ENCODE data around the gene TRIM52.
A peak's percentile ranks its signal among the peaks of the same experiment; 100 is the strongest.

TRIM52 gene

DNA sequence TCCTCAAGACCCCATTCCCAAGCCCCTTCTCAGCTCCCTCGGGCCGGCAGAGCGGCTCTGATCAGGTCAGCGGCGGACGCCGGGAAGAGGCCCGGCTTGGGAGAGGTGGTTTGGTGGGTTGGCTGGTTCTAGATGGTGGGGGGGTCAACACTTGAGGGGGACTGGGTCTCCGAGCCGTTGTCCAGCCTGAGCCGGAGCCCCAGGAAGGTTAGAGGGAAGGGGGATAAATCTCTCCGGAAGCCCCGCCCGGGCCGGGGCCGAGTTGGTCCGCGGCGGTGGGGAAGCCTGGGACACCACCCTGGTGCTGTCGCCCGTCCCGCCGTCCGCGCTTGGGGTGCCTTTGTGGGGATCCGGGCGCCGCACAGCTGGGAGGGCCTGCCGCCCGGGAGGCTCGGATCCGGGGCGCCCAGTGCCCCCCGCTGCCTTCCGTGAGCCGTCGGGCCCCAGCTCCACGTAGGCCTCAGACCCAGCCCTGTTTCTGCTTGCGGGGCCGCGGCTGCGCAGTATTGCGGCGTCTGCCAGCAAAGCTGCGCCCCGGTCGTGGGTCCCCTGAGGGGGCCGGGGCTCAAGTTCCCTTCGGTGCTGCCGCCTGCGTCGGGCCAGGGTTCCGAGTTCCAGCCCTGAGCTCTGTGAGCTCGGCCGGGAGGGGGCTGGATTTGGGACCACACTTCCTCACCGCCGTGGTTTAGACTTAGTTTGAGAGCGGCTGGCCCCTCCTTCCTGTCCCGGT, 542 bp upstream of the TRIM52 start:
- H3K9ac ChIP-seq (ENCODE audit: low read depth, low read length): peak overlapping the region; percentile 98
- peaks cover 15% of the 10 kb centered on the region; the same call in 1 of the 2 replicates for H4K20me1 ChIP-seq (ENCODE audit: insufficient read depth, low read length)
- H3K27ac ChIP-seq (ENCODE audit: low read length): peak overlapping the region; percentile 98
- H3K4me3 ChIP-seq (ENCODE audit: low read depth in 1 of 2, low read length in 2 of 2): peak overlapping the region; percentile 88 to 97
- DNase-seq (peak; percentile 83), ATAC-seq (ENCODE audit: insufficient read depth, low read depth) (peak; percentile 72)
- peaks cover 72% of the 10 kb centered on the region for H3K79me2 ChIP-seq (ENCODE audit: insufficient read depth, low read length)
- TF ChIP-seq, protein P1, sequence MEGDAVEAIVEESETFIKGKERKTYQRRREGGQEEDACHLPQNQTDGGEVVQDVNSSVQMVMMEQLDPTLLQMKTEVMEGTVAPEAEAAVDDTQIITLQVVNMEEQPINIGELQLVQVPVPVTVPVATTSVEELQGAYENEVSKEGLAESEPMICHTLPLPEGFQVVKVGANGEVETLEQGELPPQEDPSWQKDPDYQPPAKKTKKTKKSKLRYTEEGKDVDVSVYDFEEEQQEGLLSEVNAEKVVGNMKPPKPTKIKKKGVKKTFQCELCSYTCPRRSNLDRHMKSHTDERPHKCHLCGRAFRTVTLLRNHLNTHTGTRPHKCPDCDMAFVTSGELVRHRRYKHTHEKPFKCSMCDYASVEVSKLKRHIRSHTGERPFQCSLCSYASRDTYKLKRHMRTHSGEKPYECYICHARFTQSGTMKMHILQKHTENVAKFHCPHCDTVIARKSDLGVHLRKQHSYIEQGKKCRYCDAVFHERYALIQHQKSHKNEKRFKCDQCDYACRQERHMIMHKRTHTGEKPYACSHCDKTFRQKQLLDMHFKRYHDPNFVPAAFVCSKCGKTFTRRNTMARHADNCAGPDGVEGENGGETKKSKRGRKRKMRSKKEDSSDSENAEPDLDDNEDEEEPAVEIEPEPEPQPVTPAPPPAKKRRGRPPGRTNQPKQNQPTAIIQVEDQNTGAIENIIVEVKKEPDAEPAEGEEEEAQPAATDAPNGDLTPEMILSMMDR (IDR thresholded peaks at IDR 0.05; ENCODE audit: borderline replicate concordance, extremely low read depth, low read length, poor library complexity, severe bottlenecking): no peak
- TF ChIP-seq EZH2 (IDR thresholded peaks at IDR 0.05; ENCODE audit: borderline replicate concordance, low read depth, low read length, severe bottlenecking): no peak
- peak overlapping the region; percentile 95 for H3K4me2 ChIP-seq (ENCODE audit: insufficient read depth, low read length)
- no peaks in the 10 kb centered on the region for H3K9me3 ChIP-seq (ENCODE audit: insufficient read depth, low read length, severe bottlenecking)
- H3K27me3 ChIP-seq (ENCODE audit: insufficient read depth, low read length, poor library complexity): no peaks in the 10 kb centered on the region
- H3K4me1 ChIP-seq (ENCODE audit: insufficient read depth, low read length): peaks cover 51% of the 10 kb centered on the region
- H2AFZ ChIP-seq (ENCODE audit: low read depth, low read length): peak overlapping the region; percentile 79
- peaks cover 33% of the 10 kb centered on the region for H3K36me3 ChIP-seq (ENCODE audit: insufficient read depth, low read length)

DNA sequence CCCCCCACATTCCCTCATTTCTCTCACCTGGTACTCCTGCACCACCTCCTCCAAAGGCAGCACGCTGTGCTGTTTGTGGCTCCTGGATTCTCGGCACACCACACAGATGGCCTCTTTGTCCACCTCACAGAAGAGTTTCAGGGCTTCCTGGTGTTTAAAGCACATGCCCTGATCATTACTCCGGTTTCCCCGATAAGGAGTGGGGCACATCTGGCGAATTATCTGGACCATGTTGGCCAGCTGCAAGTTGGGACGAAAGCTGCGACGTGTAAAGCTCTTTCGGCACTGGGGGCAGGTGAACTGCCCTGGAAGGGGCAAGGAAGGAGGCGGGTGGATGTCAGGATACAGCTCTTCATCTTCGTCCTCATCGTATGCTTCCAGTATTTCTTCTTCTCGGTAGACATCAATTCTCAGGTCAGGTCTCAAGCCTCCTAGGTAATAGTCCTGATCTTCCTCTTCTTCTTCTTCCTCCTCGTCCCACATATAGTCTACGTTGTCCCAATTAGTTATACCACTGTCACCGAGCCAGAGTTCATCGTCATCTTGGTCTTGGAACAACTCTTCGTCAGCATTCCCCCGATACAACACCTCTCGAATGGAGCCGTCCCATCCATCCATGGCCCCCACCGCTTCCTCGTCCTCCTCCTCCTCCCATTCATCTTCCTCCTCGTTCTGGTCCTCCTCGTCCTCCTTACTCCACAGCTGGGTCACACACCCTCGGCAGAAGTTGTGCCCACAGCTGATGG, 796 bp downstream of the TRIM52 start:
- Histone ChIP-seq H3K79me2 (ENCODE audit: insufficient read depth, low read length) (peaks cover 85% of the 10 kb centered on the region), H3K36me3 (ENCODE audit: insufficient read depth, low read length) (peaks cover 42% of the 10 kb centered on the region), H3K9ac (ENCODE audit: low read depth, low read length) (peak overlapping the region; percentile 98), H3K9me3 (ENCODE audit: insufficient read depth, low read length, severe bottlenecking) (no peaks in the 10 kb centered on the region), H3K4me3 (ENCODE audit: low read depth in 1 of 2, low read length in 2 of 2) (peak overlapping the region; percentile 88 to 97), H3K27ac (ENCODE audit: low read length) (peak overlapping the region; percentile 98), H3K27me3 (ENCODE audit: insufficient read depth, low read length, poor library complexity) (no peaks in the 10 kb centered on the region), H3K4me2 (ENCODE audit: insufficient read depth, low read length) (peak overlapping the region; percentile 95), H4K20me1 (ENCODE audit: insufficient read depth, low read length) (peaks cover 18% of the 10 kb centered on the region; the same call in 1 of the 2 replicates), H2AFZ (ENCODE audit: low read depth, low read length) (peak overlapping the region; percentile 79), H3K4me1 (ENCODE audit: insufficient read depth, low read length) (peaks cover 64% of the 10 kb centered on the region)
- TF ChIP-seq, protein P1 (IDR thresholded peaks at IDR 0.05; ENCODE audit: borderline replicate concordance, extremely low read depth, low read length, poor library complexity, severe bottlenecking): no peak
- no peak for TF ChIP-seq EZH2 (IDR thresholded peaks at IDR 0.05; ENCODE audit: borderline replicate concordance, low read depth, low read length, severe bottlenecking)
- DNase-seq (no peak), ATAC-seq (ENCODE audit: insufficient read depth, low read depth) (no peak)

GRCh38 chr5:181259283-181259682, 1.7 kb downstream of the TRIM52 start:
- H3K79me2 ChIP-seq (ENCODE audit: insufficient read depth, low read length): peaks cover 94% of the 10 kb centered on the region
- no peak for TF ChIP-seq EZH2 (IDR thresholded peaks at IDR 0.05; ENCODE audit: borderline replicate concordance, low read depth, low read length, severe bottlenecking)
- TF ChIP-seq, protein P1 (IDR thresholded peaks at IDR 0.05; ENCODE audit: borderline replicate concordance, extremely low read depth, low read length, poor library complexity, severe bottlenecking): no peak
- H4K20me1 ChIP-seq (ENCODE audit: insufficient read depth, low read length): peaks cover 22% of the 10 kb centered on the region; the same call in 1 of the 2 replicates
- H3K9me3 ChIP-seq (ENCODE audit: insufficient read depth, low read length, severe bottlenecking): no peaks in the 10 kb centered on the region
- no peak for DNase-seq
- H3K27ac ChIP-seq (ENCODE audit: low read length): peak overlapping the region; percentile 98; the same call in 1 of the 2 replicates
- H3K27me3 ChIP-seq (ENCODE audit: insufficient read depth, low read length, poor library complexity): no peaks in the 10 kb centered on the region
- H3K4me1 ChIP-seq (ENCODE audit: insufficient read depth, low read length): peaks cover 73% of the 10 kb centered on the region
- peaks cover 50% of the 10 kb centered on the region for H3K36me3 ChIP-seq (ENCODE audit: insufficient read depth, low read length)
- peak overlapping the region; percentile 88 to 97; a peak in 3 of 4 replicates for H3K4me3 ChIP-seq (ENCODE audit: low read depth in 1 of 2, low read length in 2 of 2)
- no peak overlapping the region for H2AFZ ChIP-seq (ENCODE audit: low read depth, low read length)
- ATAC-seq (ENCODE audit: insufficient read depth, low read depth): no peak
- peak overlapping the region; percentile 95 for H3K4me2 ChIP-seq (ENCODE audit: insufficient read depth, low read length)
- H3K9ac ChIP-seq (ENCODE audit: low read depth, low read length): peak overlapping the region; percentile 98

Data from DND-41 (cell line).